Suprapubic skin (tissue), 4 donors: ENCODE data around the gene RFC3.

ENCODE experiments used
- POLR2A ChIP-seq, 2 donors: fragments of 450-650 bp; IDR thresholded peaks; one replicate each; pipeline ENCODE4 v1.6.1; 2017; ENCODE audit warnings: antibody characterized with exemption in 2 of 2, mild to moderate bottlenecking in 2 of 2, moderate library complexity in 2 of 2
- POLR2AphosphoS5 ChIP-seq, 3 donors: sonication (generic); formaldehyde crosslinking; IDR thresholded peaks; one replicate each; pipeline ENCODE4 v1.6.1; 2017; ENCODE audit warnings: antibody characterized with exemption in 3 of 3
- TF ChIP-seq, protein P1 (sequence below), 2 donors: fragments of 200-600 bp in 1 of 2; fragments of 450-650 bp in 1 of 2; sonication (generic) in 1 of 2; IDR thresholded peaks; one replicate each; pipeline ENCODE4 v1.5.1; 2016 to 2019; ENCODE audit warnings: antibody characterized with exemption in 2 of 2, mild to moderate bottlenecking in 1 of 2, moderate library complexity in 1 of 2

DNA sequence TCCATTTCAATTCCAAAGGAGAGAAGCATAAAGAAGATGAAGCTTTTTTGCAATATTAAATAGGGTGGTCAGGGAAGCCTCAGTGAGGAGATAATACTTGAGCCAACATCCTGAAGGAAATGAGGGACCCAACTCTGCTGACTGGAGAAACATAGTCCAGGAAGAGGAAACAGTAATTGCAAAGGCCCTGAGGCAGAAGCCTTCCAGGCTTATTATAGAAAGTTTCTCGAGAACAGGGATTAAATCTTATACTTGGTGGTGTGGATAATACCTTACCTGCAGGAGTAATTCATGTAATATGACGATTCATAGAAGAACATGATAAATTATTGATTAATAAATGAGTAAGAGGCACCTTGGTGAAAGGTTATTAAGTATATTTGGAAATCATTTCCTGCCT is 1.0 kb upstream of the RFC3 start:
- TF ChIP-seq, protein P1, sequence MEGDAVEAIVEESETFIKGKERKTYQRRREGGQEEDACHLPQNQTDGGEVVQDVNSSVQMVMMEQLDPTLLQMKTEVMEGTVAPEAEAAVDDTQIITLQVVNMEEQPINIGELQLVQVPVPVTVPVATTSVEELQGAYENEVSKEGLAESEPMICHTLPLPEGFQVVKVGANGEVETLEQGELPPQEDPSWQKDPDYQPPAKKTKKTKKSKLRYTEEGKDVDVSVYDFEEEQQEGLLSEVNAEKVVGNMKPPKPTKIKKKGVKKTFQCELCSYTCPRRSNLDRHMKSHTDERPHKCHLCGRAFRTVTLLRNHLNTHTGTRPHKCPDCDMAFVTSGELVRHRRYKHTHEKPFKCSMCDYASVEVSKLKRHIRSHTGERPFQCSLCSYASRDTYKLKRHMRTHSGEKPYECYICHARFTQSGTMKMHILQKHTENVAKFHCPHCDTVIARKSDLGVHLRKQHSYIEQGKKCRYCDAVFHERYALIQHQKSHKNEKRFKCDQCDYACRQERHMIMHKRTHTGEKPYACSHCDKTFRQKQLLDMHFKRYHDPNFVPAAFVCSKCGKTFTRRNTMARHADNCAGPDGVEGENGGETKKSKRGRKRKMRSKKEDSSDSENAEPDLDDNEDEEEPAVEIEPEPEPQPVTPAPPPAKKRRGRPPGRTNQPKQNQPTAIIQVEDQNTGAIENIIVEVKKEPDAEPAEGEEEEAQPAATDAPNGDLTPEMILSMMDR (IDR thresholded peaks at IDR 0.05), result no peak
- no peak for TF ChIP-seq POLR2AphosphoS5 (IDR thresholded peaks at IDR 0.05)
- no peak for TF ChIP-seq POLR2A (IDR thresholded peaks at IDR 0.05)
